Activated CD8-positive, alpha-beta memory T cell treated with anti-CD3 and anti-CD28 coated beads, Interleukin-2, amount 50 U/mL, for 4 hours (primary cell): ENCODE measurements around the gene TMEM132E.

Source experiments
- DNase-seq: peaks from one replicate; pipeline ENCODE4 v3.0.0-alpha.2; 2020

The TMEM132E gene

DNA sequence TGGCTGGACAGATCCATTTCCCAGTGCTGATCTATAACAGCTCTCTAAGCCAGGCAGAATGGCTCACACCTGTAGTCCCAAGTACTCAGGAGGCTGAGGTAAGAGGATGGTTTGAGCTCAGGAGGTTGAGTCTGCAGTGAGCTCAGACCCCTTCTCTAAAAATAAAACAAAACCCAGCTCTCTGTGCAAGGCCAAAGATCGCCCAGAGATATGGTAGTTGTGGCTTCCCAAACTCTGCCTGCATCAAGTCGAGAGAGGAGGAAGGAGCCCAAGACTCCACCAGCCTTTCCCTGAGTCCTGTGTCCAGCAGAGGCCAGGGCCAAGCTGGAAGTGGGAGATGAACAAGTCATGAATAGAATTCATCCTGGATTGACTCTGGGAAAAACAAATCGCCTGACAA lies 88.8 kb downstream of the TMEM132E start:
- DNase-seq = no peak

DNA sequence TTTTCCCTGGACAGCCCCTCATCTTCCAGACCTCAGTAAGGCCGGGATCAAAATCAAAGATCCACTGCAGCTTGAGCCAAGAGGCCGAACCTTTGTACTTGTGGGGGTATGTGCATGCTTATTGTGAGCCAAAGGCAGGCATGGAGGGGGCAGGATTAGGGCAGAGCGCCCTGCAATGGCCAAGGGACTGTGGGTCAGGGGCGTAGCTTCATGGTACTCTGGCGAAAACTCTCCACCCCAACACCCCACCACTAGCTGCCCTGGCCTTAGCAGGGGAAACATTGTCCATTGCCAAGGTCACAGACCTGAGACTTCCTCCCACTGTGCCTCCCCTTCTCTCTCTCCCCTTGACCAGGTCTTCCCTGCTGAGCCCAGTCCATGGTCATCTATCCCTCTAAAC lies 90.1 kb downstream of the TMEM132E start:
- DNase-seq = no peak

DNA sequence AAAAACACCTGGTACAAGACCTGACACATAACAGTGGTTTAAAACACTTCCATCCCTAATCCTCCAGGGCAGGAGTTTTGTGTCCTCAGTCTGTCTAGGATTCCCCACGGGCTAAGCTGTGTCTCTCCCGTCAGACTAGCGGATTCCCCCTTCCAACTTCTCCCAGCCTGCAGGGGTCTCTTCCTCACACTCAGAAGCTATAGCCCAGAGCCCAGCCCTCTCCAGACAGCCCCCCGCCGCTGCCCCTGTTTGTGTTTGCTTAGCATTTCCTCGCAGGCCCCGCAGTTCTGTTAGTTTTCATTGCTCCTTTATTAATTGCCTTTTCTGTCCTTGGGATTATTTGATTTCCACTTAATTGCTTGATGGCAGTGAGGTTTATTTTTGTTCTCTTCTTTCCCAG lies 91.2 kb downstream of the TMEM132E start:
- no peak for DNase-seq

DNA sequence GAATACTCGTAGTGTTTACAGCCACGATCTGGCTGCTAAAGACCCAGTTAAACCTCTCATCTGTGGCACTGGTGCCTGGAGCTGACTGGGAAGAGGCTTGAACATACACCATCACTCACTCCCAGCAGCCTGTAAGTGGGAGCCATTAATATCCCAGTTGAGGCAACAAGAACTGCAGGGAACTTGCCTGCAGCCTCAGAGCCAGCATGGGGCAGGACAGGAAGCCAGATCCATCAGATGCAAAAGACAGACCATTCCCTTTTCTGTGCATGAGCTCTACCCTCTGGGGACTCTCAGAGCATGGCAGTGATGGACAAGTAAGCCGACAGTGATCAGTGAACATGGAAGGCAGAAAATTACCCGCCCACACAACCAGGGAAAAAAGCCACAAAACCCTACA lies 91.8 kb downstream of the TMEM132E start:
- DNase-seq = no peak

DNA sequence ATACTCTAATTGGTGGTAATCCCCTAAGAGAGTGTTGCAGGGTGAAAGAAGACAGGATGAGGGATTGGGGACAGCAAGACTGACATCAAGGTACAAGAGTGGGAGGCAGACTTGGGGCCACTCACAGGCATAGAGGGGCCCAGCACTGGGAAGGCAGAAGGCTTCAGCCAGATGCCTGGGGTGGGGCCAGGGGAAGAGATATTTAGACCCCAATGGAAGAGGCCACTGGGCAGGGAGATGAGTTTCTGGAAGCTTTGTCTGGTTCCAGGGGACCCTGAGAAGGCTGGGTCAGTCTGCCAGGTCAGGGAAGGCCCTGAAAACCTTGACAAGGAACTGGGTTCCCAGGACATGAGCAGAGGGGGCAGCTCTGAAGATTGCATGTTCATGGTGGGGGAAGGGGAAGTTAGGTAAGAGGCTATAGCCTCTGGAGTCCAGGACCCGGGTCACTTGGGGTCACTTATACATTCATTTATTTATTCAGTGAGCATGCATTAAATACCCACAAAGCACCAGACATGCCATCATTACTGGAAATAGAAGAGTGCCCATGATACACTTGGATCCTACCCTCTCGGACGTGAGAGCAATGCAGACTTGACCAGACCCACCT lies 92.9 kb downstream of the TMEM132E start:
- DNase-seq = no peak

DNA sequence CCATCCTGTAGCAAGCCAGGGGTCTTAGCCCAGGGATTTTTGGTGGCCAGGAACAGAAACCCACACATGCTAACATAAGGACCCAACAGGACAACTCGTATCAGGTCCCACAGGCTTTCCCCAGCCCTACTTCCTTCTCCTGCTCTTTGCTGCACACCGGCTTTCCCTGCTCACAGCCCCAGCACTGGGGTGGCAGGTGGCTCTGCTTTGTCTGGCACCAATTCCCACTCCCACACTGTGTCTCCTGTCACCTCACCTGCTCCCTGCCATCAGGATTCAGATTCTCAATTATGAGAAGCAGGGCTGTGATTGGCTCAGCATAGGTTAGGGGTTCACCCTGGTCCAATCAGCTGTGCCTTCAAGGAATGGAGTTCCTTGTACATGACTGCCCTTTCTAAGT lies 94.1 kb downstream of the TMEM132E start:
- no peak for DNase-seq

DNA sequence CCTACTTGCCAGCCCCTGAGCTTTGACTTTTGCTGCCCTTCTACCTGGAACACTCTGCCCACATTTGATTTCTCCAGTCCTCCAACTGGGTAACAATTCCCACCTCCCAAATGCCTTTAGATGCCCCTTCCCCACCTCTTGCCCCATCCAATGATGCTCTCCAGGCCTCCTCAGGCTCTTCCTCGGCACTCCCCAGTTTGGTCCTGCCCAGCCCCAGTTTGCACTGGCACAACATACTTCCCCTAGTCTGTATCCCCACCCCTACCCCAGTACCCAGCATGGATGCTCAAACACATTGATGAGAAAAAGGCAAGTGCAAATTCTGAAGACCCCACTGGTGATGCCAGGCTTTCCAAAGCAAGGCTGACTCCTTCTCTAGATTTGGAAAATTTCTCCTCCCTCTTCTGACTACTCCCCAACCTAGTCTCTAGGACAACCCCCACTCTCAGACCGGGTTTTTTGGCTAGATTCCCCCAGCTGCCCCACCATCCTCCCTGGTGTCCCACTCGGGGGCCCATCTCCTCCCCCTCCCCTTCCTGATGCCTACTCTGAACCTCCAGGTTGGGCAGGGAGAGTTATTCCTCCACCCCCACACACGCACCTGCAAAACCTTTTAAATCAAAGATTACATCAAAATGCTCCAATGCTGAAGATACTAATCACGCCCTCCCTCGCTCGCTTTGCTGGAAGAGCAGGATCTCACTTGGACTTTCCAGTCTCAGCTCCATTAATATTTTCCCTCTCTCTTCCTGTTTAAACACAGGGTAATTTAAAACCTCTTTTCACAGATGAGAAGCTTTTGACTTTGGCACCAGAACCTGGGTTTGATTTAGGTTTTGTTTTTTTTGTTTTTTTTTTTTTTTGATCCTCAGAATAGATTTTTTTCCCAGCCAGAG lies 94.9 kb downstream of the TMEM132E start:
- DNase-seq = no peak

DNA sequence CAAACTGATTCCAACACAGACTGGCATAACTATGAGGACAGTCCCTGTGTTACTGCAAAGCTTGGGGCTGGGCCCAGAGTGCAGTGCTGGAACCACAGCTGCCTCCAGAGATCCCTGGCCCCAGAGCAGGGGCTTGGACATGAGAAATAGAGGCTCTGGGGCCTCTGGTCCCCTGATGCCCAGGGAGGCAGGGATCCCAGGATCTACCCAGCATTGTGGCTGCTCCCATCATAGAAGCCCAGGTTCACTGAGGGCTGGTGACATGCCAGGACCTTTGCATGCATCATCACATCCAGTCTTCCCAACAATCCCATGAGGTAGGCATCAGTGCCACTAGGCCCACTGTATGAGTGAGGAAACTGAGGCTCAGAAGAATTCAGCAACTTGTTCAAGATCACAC lies 95.8 kb downstream of the TMEM132E start:
- DNase-seq = no peak

DNA sequence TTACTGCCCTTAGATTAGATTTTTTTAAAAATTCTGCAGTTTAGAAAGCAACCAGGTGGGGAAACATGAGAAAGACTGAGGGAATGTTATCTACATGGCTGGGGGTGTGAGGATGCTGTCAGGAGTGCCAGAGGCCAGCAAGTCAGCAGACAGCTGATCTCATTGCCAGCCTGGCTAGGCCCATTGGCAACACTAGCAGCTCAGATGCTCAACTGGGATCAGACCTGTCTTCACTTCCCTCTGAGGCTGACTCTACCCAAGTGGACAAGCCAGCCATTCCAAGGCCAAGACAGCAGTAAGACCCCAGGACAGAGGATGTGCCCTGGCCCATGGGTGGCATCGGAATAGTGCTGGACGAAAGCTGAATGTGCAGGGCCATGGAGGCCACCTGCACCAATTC lies 96.2 kb downstream of the TMEM132E start:
- DNase-seq = no peak

DNA sequence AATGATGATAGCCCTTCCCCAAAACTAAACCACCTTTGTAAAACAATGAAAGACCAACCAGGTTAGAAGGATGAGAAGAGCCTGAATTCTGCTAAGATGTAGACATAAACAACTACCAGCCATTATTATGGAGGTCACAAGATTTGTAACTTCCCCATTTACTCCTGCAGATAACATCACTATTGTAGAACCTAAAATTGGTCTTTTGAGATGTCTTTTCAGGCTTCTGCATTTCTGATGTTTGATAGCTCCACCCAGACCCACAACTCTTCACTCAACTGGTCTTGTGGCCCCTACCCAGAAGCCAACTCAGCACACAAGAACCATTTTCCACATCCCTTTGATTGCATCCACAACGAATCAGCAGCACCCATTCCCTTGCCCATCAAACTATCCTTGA lies 100.8 kb downstream of the TMEM132E start:
- no peak for DNase-seq

DNA sequence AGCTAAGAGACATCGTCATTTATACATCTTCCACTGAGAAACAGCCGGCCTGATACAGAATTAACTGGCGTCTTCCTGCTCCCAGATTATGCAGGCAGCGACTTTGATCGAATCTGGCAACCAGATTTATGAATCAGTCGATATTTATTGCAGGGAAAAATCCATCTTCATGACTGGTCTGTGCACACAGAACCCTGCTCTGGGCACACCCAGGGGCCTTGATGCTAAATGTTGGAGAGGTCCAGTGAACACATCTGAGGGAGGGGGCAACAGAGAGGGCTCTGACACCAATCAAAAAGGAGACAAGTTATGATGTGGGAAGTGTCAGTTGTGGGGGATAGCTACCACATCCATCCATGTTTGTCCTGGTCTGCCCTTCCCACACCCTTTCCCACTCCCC lies 102.9 kb downstream of the TMEM132E start:
- no peak for DNase-seq

DNA sequence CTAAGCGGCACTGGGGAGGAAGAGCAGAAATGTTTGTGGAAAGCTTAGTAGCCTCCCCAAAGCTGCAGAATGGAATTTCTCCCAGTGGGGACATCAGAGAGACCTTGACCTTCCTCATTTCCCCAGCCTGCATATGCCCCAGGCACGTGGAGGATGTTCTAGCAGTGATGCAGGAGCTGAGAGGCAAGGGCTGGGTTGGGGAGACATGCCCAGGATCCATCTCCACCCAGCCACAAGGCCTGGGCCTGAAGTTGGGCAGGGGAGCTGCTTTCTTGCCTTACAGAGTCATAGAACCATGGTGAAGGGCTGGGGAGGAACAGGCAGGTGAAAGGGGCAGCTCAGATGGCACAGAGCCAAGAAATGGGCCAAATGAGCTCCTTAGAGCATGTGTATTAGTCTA lies 104.0 kb downstream of the TMEM132E start:
- no peak for DNase-seq
